ENCODE data around the gene CANT1.

The CANT1 gene

GRCh38 chr17:78995022-78995760, 14.4 kb downstream of the CANT1 start:
- H3K4me3 ChIP-seq (ENCODE audit: low read depth in 1 of 2, low read length in 2 of 2): no peak overlapping the region
- H3K27ac ChIP-seq (ENCODE audit: low read depth, low read length): no peak overlapping the region
- H3K36me3 ChIP-seq (ENCODE audit: insufficient read depth, low read length): peaks cover 37% of the 10 kb centered on the region
- no peak overlapping the region for H3K9ac ChIP-seq (ENCODE audit: low read length)
- H3K9me3 ChIP-seq (ENCODE audit: low read length): no peaks in the 10 kb centered on the region
- H3K27me3 ChIP-seq (ENCODE audit: control insufficient read depth in 1 of 2, insufficient read depth in 2 of 2, low read length in 2 of 2): no peaks in the 10 kb centered on the region
- H3K4me1 ChIP-seq (ENCODE audit: insufficient read depth, low read length): peaks cover 5% of the 10 kb centered on the region

GRCh38 chr17:78993981-78994671, 15.4 kb downstream of the CANT1 start:
- H3K9me3 ChIP-seq (ENCODE audit: low read length): no peaks in the 10 kb centered on the region
- no peaks in the 10 kb centered on the region for H3K27me3 ChIP-seq (ENCODE audit: control insufficient read depth in 1 of 2, insufficient read depth in 2 of 2, low read length in 2 of 2)
- peaks cover 5% of the 10 kb centered on the region for H3K4me1 ChIP-seq (ENCODE audit: insufficient read depth, low read length)
- no peak overlapping the region for H3K9ac ChIP-seq (ENCODE audit: low read length)
- no peak overlapping the region for H3K27ac ChIP-seq (ENCODE audit: low read depth, low read length)
- no peak overlapping the region for H3K4me3 ChIP-seq (ENCODE audit: low read depth in 1 of 2, low read length in 2 of 2)
- H3K36me3 ChIP-seq (ENCODE audit: insufficient read depth, low read length): peaks cover 37% of the 10 kb centered on the region

- H3K4me1 ChIP-seq (ENCODE audit: insufficient read depth, low read length): peaks cover 5% of the 10 kb centered on the region
Observed at GRCh38 chr17:78993241-78993956, 16.2 kb downstream of the CANT1 start.

GRCh38 chr17:78992542-78993212, 16.9 kb downstream of the CANT1 start:
- Histone ChIP-seq H3K27ac (ENCODE audit: low read depth, low read length) (no peak overlapping the region), H3K4me1 (ENCODE audit: insufficient read depth, low read length) (peaks cover 5% of the 10 kb centered on the region), H3K9me3 (ENCODE audit: low read length) (no peaks in the 10 kb centered on the region), H3K9ac (ENCODE audit: low read length) (no peak overlapping the region), H3K4me3 (ENCODE audit: low read depth in 1 of 2, low read length in 2 of 2) (no peak overlapping the region), H3K36me3 (ENCODE audit: insufficient read depth, low read length) (peaks cover 32% of the 10 kb centered on the region), H3K27me3 (ENCODE audit: control insufficient read depth in 1 of 2, insufficient read depth in 2 of 2, low read length in 2 of 2) (no peaks in the 10 kb centered on the region)

More at GRCh38 chr17:78993241-78993956, 16.2 kb downstream of the CANT1 start:
- Histone ChIP-seq H3K27me3 (ENCODE audit: control insufficient read depth in 1 of 2, insufficient read depth in 2 of 2, low read length in 2 of 2) (no peaks in the 10 kb centered on the region), H3K9me3 (ENCODE audit: low read length) (no peaks in the 10 kb centered on the region), H3K27ac (ENCODE audit: low read depth, low read length) (no peak overlapping the region), H3K9ac (ENCODE audit: low read length) (no peak overlapping the region), H3K36me3 (ENCODE audit: insufficient read depth, low read length) (peaks cover 37% of the 10 kb centered on the region), H3K4me3 (ENCODE audit: low read depth in 1 of 2, low read length in 2 of 2) (no peak overlapping the region)

GRCh38 chr17:78991906-78992532, 17.5 kb downstream of the CANT1 start:
- no peak overlapping the region for H3K4me3 ChIP-seq (ENCODE audit: low read depth in 1 of 2, low read length in 2 of 2)
- no peak overlapping the region for H3K27ac ChIP-seq (ENCODE audit: low read depth, low read length)
- no peaks in the 10 kb centered on the region for H3K9me3 ChIP-seq (ENCODE audit: low read length)
- H3K27me3 ChIP-seq (ENCODE audit: control insufficient read depth in 1 of 2, insufficient read depth in 2 of 2, low read length in 2 of 2): no peaks in the 10 kb centered on the region
- H3K36me3 ChIP-seq (ENCODE audit: insufficient read depth, low read length): peaks cover 25% of the 10 kb centered on the region
- H3K4me1 ChIP-seq (ENCODE audit: insufficient read depth, low read length): peaks cover 5% of the 10 kb centered on the region
- H3K9ac ChIP-seq (ENCODE audit: low read length): no peak overlapping the region

- peaks cover 17% of the 10 kb centered on the region for H3K36me3 ChIP-seq (ENCODE audit: insufficient read depth, low read length)
Observed at GRCh38 chr17:78991017-78991738, 18.4 kb downstream of the CANT1 start.

GRCh38 chr17:78990349-78991016, 19.1 kb downstream of the CANT1 start:
- H3K4me1 ChIP-seq (ENCODE audit: insufficient read depth, low read length): no peaks in the 10 kb centered on the region
- H3K4me3 ChIP-seq (ENCODE audit: low read depth in 1 of 2, low read length in 2 of 2): no peak overlapping the region
- H3K9ac ChIP-seq (ENCODE audit: low read length): no peak overlapping the region
- H3K27me3 ChIP-seq (ENCODE audit: control insufficient read depth in 1 of 2, insufficient read depth in 2 of 2, low read length in 2 of 2): no peaks in the 10 kb centered on the region
- no peak overlapping the region for H3K27ac ChIP-seq (ENCODE audit: low read depth, low read length)
- H3K9me3 ChIP-seq (ENCODE audit: low read length): no peaks in the 10 kb centered on the region
- peaks cover 17% of the 10 kb centered on the region for H3K36me3 ChIP-seq (ENCODE audit: insufficient read depth, low read length)

More at GRCh38 chr17:78991017-78991738, 18.4 kb downstream of the CANT1 start:
- H3K9me3 ChIP-seq (ENCODE audit: low read length): no peaks in the 10 kb centered on the region
- H3K27me3 ChIP-seq (ENCODE audit: control insufficient read depth in 1 of 2, insufficient read depth in 2 of 2, low read length in 2 of 2): no peaks in the 10 kb centered on the region
- peaks cover 1% of the 10 kb centered on the region for H3K4me1 ChIP-seq (ENCODE audit: insufficient read depth, low read length)
- no peak overlapping the region for H3K27ac ChIP-seq (ENCODE audit: low read depth, low read length)
- H3K4me3 ChIP-seq (ENCODE audit: low read depth in 1 of 2, low read length in 2 of 2): no peak overlapping the region
- no peak overlapping the region for H3K9ac ChIP-seq (ENCODE audit: low read length)

- Histone ChIP-seq H3K36me3 (ENCODE audit: insufficient read depth, low read length) (peaks cover 11% of the 10 kb centered on the region), H3K27ac (ENCODE audit: low read depth, low read length) (no peak overlapping the region), H3K4me1 (ENCODE audit: insufficient read depth, low read length) (no peaks in the 10 kb centered on the region), H3K4me3 (ENCODE audit: low read depth in 1 of 2, low read length in 2 of 2) (no peak overlapping the region), H3K9ac (ENCODE audit: low read length) (no peak overlapping the region), H3K27me3 (ENCODE audit: control insufficient read depth in 1 of 2, insufficient read depth in 2 of 2, low read length in 2 of 2) (no peaks in the 10 kb centered on the region), H3K9me3 (ENCODE audit: low read length) (no peaks in the 10 kb centered on the region)
Observed at GRCh38 chr17:78988152-78988551, 21.4 kb downstream of the CANT1 start.

GRCh38 chr17:78986649-78987328, 22.8 kb downstream of the CANT1 start:
- peak overlapping the region; percentile 42 for H3K27ac ChIP-seq (ENCODE audit: low read depth, low read length)
- no peaks in the 10 kb centered on the region for H3K9me3 ChIP-seq (ENCODE audit: low read length)
- peak overlapping the region in 1 of 2 donors; percentile 47 for H3K4me3 ChIP-seq (ENCODE audit: low read depth in 1 of 2, low read length in 2 of 2)
- H3K36me3 ChIP-seq (ENCODE audit: insufficient read depth, low read length): peaks cover 6% of the 10 kb centered on the region
- no peaks in the 10 kb centered on the region for H3K4me1 ChIP-seq (ENCODE audit: insufficient read depth, low read length)
- no peak overlapping the region for H3K9ac ChIP-seq (ENCODE audit: low read length)
- H3K27me3 ChIP-seq (ENCODE audit: control insufficient read depth in 1 of 2, insufficient read depth in 2 of 2, low read length in 2 of 2): no peaks in the 10 kb centered on the region

Data from muscle layer of colon (tissue), 2 donors.